Suprapubic skin (tissue), 4 donors: ENCODE results near the gene SEMA5B.

Experiments used
- CTCF ChIP-seq, 2 donors: fragments of 200-600 bp in 1 of 2; fragments of 450-650 bp in 1 of 2; sonication (generic) in 1 of 2; IDR thresholded peaks; one replicate each; pipeline ENCODE4 v1.5.1; 2016 to 2019; ENCODE audit warnings: antibody characterized with exemption in 2 of 2, mild to moderate bottlenecking in 1 of 2, moderate library complexity in 1 of 2
- POLR2A ChIP-seq, 2 donors: fragments of 450-650 bp; IDR thresholded peaks; one replicate each; pipeline ENCODE4 v1.6.1; 2017; ENCODE audit warnings: antibody characterized with exemption in 2 of 2, mild to moderate bottlenecking in 2 of 2, moderate library complexity in 2 of 2
- POLR2AphosphoS5 ChIP-seq, 3 donors: sonication (generic); formaldehyde crosslinking; IDR thresholded peaks; one replicate each; pipeline ENCODE4 v1.6.1; 2017; ENCODE audit warnings: antibody characterized with exemption in 3 of 3

DNA sequence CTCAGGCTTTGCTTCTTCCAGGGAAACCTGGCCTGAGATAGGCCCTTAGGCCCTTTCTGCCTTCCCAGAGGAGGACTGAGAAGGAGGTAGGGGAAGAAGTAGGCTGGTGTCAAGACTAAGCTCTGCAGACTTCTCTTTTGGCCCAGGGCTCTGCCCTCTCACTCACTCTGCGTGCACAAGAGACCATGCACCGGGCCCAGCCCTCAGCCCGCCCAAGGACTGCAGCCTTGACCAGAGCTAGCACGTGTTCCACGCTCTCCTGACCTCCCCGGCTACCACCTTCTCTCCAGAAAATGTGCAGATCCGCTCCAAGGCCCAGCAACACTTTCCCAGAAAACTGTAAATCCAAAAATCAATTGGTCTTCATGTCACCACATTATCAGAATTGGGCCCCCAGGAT lies 59.8 kb downstream of the SEMA5B start:
- TF ChIP-seq POLR2AphosphoS5 (IDR thresholded peaks at IDR 0.05) (no peak), CTCF (IDR thresholded peaks at IDR 0.05) (no peak), POLR2A (IDR thresholded peaks at IDR 0.05) (no peak)
